Activated T-cell treated with anti-CD3 and anti-CD28 coated beads for 48 hours (primary cell): Measurements from ENCODE around the gene TMEM185A.
"Not testable (repeated sequence)": the region's sequence is repeated elsewhere in the genome, so short reads cannot be mapped to it uniquely, and the experiment has no call there.

ENCODE experiments used
- DNase-seq: peaks from one replicate; pipeline ENCODE4 v3.0.0-alpha.2; 2020; ENCODE audit warnings: low read depth

TMEM185A gene

GRCh38 chrX:149626829-149627228, 4.8 kb downstream of the TMEM185A start:
- not testable (repeated sequence) for DNase-seq

GRCh38 chrX:149619662-149620061, 11.9 kb downstream of the TMEM185A start:
- not testable (repeated sequence) for DNase-seq

- no peak for DNase-seq
Measured at GRCh38 chrX:149618871-149619270, 12.7 kb downstream of the TMEM185A start.

GRCh38 chrX:149611623-149612175, 19.9 kb downstream of the TMEM185A start:
- DNase-seq: no peak

DNA sequence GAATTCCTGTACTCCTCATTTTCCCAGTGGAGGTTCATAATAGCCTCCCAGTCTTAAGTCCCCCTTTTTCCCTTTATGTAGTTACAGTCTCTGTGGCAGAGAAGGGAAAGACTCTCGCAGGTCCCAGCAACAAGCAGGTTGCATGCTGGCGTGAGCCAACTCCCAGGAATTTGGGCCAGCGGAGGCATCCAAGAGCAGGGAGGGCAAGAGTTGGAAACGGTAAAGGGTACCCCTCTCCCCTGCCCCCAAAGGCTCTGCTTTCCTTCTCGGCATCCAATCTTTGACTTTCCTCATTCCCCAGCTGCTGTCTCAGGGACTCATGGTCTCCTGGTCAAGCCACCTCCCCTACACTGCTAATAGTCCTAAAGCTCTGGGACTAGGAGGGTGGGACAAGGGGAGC, 21.1 kb downstream of the TMEM185A start:
- no peak for DNase-seq

DNA sequence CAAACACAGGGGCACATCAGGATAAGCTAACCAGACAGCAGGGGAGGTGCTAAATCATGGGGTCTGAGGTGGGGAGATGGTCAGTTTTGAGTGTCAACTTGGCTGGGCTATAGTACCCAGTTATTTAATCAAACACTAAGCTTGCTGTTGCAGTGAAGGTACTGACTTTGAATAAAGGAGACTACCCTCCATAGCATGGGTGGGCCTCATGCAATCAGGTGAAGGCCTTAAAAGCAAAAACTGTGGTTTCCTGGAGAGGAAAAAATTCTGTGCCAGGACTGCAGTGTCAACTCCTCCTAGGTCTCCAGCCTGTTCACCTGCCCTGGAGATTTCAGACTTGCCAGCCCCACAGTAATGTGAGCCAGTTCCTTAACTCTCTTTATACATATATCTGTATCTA, 23.9 kb downstream of the TMEM185A start:
- DNase-seq: no peak

- DNase-seq: not testable (repeated sequence)
Measured at GRCh38 chrX:149605248-149605885, 26.2 kb downstream of the TMEM185A start.

GRCh38 chrX:149598603-149599002, 33.0 kb downstream of the TMEM185A start:
- DNase-seq: not testable (repeated sequence)

DNA sequence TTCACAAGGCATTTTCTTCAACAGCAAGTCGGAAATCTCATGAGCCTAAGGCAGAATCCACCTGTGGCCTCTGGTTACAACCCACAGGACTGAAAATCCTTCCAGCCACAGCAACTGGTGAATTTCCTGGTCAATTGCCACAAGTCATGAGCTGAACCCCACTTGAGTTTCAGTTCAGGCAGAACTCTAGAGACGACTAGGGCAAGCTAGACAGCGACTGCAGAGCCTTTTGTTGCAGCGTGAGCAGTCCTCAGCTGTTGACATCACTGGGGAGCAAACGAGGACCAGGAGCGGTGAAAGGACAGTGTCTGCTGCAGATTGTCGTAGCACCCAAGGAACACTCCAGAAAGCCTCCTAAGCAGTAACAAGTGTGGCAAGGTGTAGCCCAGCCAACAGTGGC, 35.6 kb downstream of the TMEM185A start:
- DNase-seq: not testable (repeated sequence)

DNA sequence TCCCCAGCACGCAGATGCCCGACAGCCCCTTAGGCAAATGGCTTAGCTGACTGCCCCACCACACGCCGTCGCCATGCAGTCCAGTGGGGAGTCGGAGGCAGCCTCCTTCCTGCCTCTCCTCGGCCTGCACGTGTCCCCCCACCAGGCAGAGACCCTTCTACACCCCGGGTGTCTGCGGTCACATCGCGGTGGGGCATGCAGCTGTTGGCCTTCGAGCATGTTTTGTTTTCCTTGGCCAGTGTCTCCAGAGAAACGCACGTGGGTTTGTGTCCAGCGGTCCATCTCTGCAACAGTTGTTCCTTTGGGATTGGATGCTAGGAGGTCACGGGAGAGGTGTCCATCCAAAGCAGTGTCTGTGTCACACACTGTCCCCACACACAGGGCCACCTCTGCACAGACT, 36.4 kb downstream of the TMEM185A start, which contains the start of gene HSFX2:
Gene HSFX2, minus strand, starts transcription at position 101 of the 400 bp plus-strand sequence. CDS start 614 bp downstream, outside the sequence.
- DNase-seq: not testable (repeated sequence)

DNA sequence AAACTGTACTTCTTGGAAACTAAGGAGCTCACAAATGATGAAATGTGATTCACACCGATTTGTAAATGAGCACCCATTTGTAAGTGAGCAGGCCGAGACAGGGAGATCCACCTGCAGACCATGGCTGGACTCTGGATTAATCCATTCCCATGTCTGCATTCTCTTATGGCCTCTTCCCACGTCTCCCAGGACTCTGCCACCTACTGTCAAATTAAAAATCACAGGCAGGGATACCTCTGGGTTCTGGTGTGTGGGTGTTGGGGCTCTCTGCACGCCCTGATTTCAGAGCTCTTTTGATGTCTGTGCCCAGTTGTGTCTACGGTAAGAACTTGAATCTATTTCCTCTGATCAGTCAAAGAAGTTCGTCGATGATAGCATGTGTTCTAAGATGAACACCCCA, 40.6 kb downstream of the TMEM185A start:
- not testable (repeated sequence) for DNase-seq

DNA sequence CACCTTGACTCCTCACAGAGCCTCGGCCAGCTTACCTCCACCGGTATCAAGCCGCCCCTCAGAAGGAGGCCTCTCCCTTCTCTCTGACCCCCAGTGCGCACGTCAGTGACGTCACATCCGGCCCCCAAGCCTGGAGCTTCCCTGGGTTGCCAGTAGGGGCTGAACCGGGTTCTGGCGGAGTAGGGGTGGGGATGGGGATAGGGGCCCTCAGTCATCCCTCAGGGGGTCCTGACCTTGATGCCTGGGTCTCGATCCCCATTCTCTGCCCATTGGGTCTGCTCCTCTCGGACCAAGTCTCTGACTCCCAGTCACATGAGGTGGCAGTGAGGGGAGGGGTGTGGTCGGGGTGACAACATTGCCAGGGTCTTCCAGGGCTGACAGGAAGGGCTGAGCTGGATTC, 44.2 kb downstream of the TMEM185A start, which contains the start of gene MAGEA9B:
Gene MAGEA9B, minus strand, starts transcription at position 101 of the 400 bp plus-strand sequence. CDS start 4,280 bp downstream, outside the sequence.
- DNase-seq: not testable (repeated sequence)

DNA sequence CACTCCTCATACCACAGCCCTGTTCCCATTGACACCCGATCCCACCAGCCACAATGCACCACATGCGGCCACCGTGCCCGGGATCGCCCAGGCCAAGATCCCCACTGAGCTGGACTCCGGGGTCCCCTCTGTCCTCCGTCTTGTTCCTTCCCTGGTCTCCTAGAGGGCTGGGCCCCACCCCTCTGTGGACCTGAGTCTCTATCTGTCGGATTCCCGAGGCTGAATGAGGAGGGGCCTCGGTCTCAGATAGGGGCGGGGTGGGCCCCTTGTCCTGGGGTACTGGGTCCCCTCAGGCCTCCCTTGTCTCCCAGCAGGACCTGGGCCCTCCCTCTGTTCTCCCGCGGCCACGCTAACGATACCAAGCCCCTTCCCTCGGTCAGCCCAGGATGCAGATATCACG, 46.0 kb downstream of the TMEM185A start:
- not testable (repeated sequence) for DNase-seq

DNA sequence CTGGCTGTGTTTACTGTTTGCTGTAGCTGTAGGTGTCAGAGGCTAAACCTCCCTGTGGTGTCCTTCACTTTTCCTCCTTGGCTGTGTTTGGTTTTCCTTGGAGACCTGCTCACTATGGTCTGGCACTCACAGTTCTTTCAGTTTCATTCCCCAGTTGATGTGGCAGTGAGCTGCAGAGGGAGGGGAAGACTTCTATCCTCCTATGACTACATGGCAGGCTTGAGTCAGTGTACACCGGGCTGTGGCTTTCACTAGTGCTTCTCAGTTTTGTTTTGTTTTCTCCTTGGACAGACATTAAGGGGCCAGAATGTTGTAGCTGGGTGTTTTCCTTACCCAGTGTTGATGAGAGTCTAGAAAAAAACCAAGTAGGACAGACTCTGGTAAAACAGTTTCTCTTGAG, 58.1 kb downstream of the TMEM185A start:
- not testable (repeated sequence) for DNase-seq

GRCh38 chrX:149572743-149573142, 58.8 kb downstream of the TMEM185A start:
- DNase-seq: no peak

- no peak for DNase-seq
Measured at GRCh38 chrX:149571770-149572169, 59.8 kb downstream of the TMEM185A start.

- DNase-seq: no peak
Measured at GRCh38 chrX:149570668-149571067, 60.9 kb downstream of the TMEM185A start.

GRCh38 chrX:149569770-149570169, 61.8 kb downstream of the TMEM185A start:
- DNase-seq: no peak

DNA sequence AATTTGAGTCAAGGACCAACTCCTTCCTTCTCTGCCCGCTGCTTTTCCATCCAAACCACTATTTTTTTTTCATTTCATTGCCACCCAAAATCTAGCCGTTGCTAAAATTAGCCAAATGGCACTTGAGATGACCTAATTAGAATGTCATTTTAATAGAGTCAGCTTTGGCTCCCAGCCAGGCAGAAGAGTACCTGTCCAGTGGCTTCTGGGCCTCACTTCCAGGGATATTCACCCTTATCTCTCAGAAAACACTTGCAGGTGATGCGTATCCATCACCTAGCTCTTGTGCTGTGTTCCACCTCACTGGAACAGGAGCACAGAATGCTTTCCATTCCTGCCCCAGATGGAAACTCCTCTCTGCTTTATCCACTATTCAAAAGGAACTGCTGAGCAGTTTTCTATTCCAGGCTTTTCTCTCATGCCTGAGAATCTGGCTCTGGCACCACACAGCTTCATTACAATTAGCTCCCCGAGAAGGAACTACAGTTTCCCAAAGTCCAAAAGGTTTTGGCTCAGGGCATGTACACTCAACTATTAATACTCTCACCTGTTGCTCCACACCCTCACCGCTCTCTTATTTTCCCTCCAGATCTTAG, 62.8 kb downstream of the TMEM185A start:
- DNase-seq: no peak

- DNase-seq: no peak
Measured at GRCh38 chrX:149567621-149568417, 63.8 kb downstream of the TMEM185A start.

DNA sequence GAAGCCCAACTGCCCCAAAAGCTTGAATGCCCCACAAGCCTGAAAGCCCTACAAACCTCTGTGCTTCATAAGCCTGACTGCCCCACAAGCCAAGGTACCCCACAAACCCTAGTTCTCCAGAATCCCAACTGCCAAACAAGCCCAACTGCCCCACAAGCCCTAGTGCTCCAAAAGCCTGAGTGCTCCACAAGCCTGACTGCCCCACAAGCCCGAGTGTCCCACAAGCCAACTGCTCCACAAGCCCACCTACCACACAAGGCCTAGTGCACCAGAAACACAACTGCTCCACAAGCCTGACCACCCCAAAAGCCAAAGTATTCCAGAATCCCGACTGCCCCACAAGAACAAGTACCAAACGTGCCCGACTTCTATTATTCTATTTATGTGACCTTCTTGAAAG, 68.2 kb downstream of the TMEM185A start:
- DNase-seq: no peak

DNA sequence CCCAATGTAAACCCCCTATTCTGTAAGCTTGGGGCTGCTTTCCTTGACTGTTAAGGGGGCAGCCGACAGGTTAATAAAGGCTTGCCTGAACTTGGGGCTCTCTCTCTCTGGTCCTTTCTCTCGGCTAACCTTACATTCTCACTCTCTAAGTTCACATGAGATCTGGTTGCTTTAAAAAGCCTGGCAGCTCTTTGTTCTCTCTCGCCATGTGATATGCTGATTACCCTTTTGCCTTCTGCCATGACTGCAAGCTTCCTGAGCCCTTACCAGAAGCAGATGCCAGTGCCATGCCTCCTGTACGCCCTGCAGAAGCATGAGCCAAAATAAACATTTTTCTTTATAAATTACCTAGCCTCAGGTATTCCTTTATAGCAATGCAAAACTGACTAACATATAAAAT, 76.3 kb downstream of the TMEM185A start:
- DNase-seq: not testable (repeated sequence)

DNA sequence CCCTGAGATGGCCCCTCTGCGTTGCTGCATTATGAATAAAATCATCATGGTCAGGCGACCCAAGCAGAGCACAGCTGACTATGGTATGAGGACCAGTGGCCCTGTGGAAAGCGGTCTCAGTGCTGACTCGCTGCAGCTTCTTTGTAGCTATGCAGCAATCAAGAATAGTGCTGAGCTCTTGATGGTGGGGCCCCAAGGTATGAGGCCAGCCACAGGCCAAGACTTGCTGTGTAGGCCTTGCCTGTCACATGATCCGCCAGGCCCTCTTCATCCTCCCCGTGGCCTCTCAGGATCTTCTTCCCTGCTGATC, 79.7 kb downstream of the TMEM185A start:
- DNase-seq: not testable (repeated sequence)
